GM13977 (cell line): Measurements from ENCODE around the gene KRT84.

Experiments
- DNase-seq: peaks from one replicate; pipeline ENCODE4 v3.0.0; 2012; ENCODE audit warnings: low spot score
- CTCF ChIP-seq: IDR thresholded peaks from 2 replicates; pipeline ENCODE4 v1.5.1; 2012; ENCODE audit warnings: mild to moderate bottlenecking, control low read depth; ENCODE audit not compliant: insufficient read depth; ENCODE audit errors: extremely low read depth, missing control alignments
- in situ Hi-C: fragments of 300-500 bp; cut with MboI; formaldehyde crosslinking; loops from one replicate; pipeline ENCODE4 v1.12.0; 2022; ENCODE audit warnings: low sequenced_read_pairs, low pct_unique_long_range_greater_than_20kb, mixed read lengths, inconsistent platforms; ENCODE audit not compliant: unreplicated experiment

KRT84 gene

DNA sequence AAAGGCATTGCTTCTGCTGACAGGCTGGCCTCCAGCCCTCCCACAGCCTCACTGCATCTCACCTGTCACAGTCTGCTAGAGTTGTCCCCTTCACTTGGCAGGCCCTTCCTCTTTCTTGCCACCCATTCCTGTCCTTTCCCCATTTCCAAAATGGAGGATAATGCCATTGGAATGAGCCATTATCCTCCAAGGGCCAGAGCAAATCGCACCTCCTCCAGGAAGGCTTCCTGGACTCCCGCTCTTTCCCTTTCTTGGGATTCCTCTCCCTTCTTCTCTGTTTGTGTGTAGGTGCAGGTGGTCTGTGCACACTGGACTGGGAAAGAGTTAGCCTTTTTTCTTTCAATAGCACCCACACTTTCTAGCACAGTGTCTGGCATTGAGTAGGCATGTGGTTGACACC, 16.9 kb upstream of the KRT84 start:
- no peak for TF ChIP-seq CTCF
- DNase-seq: no peak
- in situ Hi-C loops: no loop called here

DNA sequence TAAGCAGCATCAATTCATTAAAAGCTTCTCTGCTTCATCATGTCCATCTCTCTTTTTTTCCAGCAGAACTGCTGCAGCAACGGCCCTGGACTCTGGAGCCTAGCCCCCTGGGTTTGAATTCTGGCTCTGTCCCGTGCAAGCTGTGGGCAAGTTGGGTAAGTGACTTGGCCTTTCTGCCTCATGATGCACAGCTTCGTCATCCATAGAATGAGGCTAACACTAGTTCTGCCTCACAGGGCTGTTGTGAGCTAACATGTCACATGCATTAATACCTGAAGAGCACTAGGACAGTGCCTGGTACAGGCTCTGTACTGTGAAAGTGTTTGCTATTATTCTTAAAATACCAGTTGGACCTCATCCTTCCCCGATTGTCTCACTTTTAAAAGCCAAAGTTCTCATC, 16.5 kb upstream of the KRT84 start:
- DNase-seq: no peak

GRCh38 chr12:52401526-52401925, 16.1 kb upstream of the KRT84 start:
- DNase-seq: no peak
- no peak for TF ChIP-seq CTCF
- in situ Hi-C loops: no loop called here

More for the DNA sequence above, 16.5 kb upstream of the KRT84 start:
- in situ Hi-C loops: no loop called here
- no peak for TF ChIP-seq CTCF

DNA sequence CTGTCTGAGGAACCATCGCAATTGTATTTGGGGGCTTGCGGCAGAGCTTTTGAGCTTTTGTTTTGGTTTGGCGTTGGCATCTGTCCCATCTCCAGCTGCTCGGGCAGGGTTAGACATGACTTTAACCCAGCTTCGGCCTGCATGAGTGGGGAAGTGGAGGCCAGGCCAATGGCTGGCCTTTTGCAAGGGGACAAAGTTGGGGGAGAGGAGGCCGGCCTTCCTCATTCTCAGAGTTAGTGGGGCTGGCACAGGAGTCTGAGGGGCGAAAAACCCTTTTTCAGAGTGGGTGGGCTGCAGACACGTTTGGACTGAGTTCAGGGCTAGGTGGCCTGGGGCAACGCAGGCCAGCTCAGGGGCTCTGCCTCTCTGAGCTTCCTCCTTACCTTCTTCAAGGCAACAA, 15.5 kb upstream of the KRT84 start:
- in situ Hi-C loops: no loop called here
- no peak for TF ChIP-seq CTCF
- DNase-seq: no peak

GRCh38 chr12:52399756-52400155, 14.3 kb upstream of the KRT84 start:
- no peak for DNase-seq
- TF ChIP-seq CTCF: no peak
- in situ Hi-C loops: loop anchor here (25.0 kb wide), 1 partner anchor 588 kb away; no protein-coding TSS in a partner anchor

GRCh38 chr12:52398176-52398575, 12.7 kb upstream of the KRT84 start:
- TF ChIP-seq CTCF: no peak
- in situ Hi-C loops: loop anchor here (25.0 kb wide), 1 partner anchor 589 kb away; no protein-coding TSS in a partner anchor
- DNase-seq: no peak

GRCh38 chr12:52396656-52397055, 11.2 kb upstream of the KRT84 start:
- TF ChIP-seq CTCF: no peak
- in situ Hi-C loops: loop anchor here (25.0 kb wide), 1 partner anchor 591 kb away; no protein-coding TSS in a partner anchor
- no peak for DNase-seq
